OCI-LY7 (cell line): ENCODE data around the gene C16orf74. TPM values are rescaled to one million over a fixed set of nuclear protein-coding genes. Genes with fewer than 3 reads are reported as not detected.

Experiments
- BruUV-seq: library from RNA; stranded (reverse); fragments of 400-500 nt; replicated peaks from 2 replicates; lab custom pipeline; 2021; lab: Mats Ljungman, UMichigan
- CTCF ChIA-PET: fragments of 300-600 bp; sonication (Branson Sonifier 250); formaldehyde crosslinking; loops from one replicate; lab custom pipeline; 2022; ENCODE audit warnings: antibody characterized with exemption; ENCODE audit not compliant: unreplicated experiment; lab: Charles Lee
- POLR2A ChIA-PET: fragments of 300-600 bp; sonication (Branson Sonifier 250); formaldehyde crosslinking; loops from one replicate; lab custom pipeline; 2022; ENCODE audit warnings: antibody characterized with exemption; lab: Charles Lee
- DNase-seq: peaks from one replicate; pipeline ENCODE4 v3.0.0-alpha.2; 2015; ENCODE audit warnings: low spot score
- H2AFZ ChIP-seq: fragments of 200-600 bp; sonication (generic), shearing (Covaris generic); 2 replicates; pipeline ENCODE4 v1.6.1; 2014; ENCODE audit warnings: mild to moderate bottlenecking, antibody characterized with exemption, low read length, moderate library complexity
- H3K27ac ChIP-seq: fragments of 200-600 bp; sonication (generic); 2 replicates; pipeline ENCODE4 v1.5.1; 2014; ENCODE audit warnings: mixed run types, low read depth, mild to moderate bottlenecking, moderate library complexity, low read length, inconsistent platforms; ENCODE audit not compliant: poor library complexity, severe bottlenecking
- H3K36me3 ChIP-seq: fragments of 200-600 bp; sonication (generic); 2 replicates; pipeline ENCODE4 v1.6.1; 2014; ENCODE audit warnings: mild to moderate bottlenecking, antibody characterized with exemption, low read length, moderate library complexity, mixed read lengths; ENCODE audit not compliant: insufficient read depth
- H3K4me1 ChIP-seq: fragments of 200-600 bp; sonication (generic); 2 replicates; pipeline ENCODE4 v1.5.1; 2014; ENCODE audit warnings: mild to moderate bottlenecking, low read length; ENCODE audit not compliant: insufficient read depth, poor library complexity, severe bottlenecking
- H3K4me2 ChIP-seq: fragments of 200-600 bp; sonication (generic); 2 replicates; pipeline ENCODE4 v1.6.1; 2014; ENCODE audit warnings: mild to moderate bottlenecking, low read length
- H3K4me3 ChIP-seq: fragments of 200-600 bp; sonication (generic); 2 replicates; pipeline ENCODE4 v1.5.1; 2014; ENCODE audit warnings: mild to moderate bottlenecking, low read depth, low read length; ENCODE audit not compliant: poor library complexity, severe bottlenecking
- H3K79me2 ChIP-seq: fragments of 200-600 bp; sonication (generic); 2 replicates; pipeline ENCODE4 v1.6.1; 2016; ENCODE audit warnings: low read depth, mild to moderate bottlenecking, low read length, moderate library complexity, mixed read lengths; ENCODE audit not compliant: insufficient read depth
- H3K9me2 ChIP-seq: fragments of 200-600 bp; sonication (generic); 2 replicates; pipeline ENCODE4 v1.6.1; 2016; ENCODE audit warnings: mild to moderate bottlenecking, low read length, mixed read lengths; ENCODE audit not compliant: insufficient read depth
- H3K9me3 ChIP-seq: fragments of 200-600 bp; sonication (generic); 2 replicates; pipeline ENCODE4 v1.6.1; 2014; ENCODE audit warnings: mild to moderate bottlenecking, mixed run types, low read length, mixed read lengths
- H4K20me1 ChIP-seq: fragments of 200-600 bp; sonication (generic); 2 replicates; pipeline ENCODE4 v1.6.1; 2014; ENCODE audit warnings: mild to moderate bottlenecking, antibody characterized with exemption, low read length, moderate library complexity, mixed read lengths; ENCODE audit not compliant: insufficient read depth
- CTCF ChIP-seq: fragments of 200-600 bp; sonication (generic); conservative IDR thresholded peaks from 2 replicates; pipeline ENCODE4 v1.5.1; 2014; ENCODE audit warnings: mild to moderate bottlenecking, antibody characterized with exemption, low read length, moderate library complexity, mixed read lengths
- EZH2phosphoT487 ChIP-seq: fragments of 200-600 bp; sonication (generic); IDR thresholded peaks from 2 replicates; pipeline ENCODE4 v1.6.1; 2018; ENCODE audit warnings: low read depth, borderline replicate concordance, mild to moderate bottlenecking, mixed run types, antibody characterized with exemption, low read length, moderate library complexity, mixed read lengths
- intact Hi-C: fragments of 100-400 bp; cut with micrococcal nuclease; formaldehyde crosslinking; loops from one replicate; pipeline ENCODE4 v1.10.0; 2022; ENCODE audit not compliant: unreplicated experiment
- total RNA-seq, 2 experiments: library from RNA; depleted of rRNA in 1 of 2; stranded (reverse); fragments of >200 nt in 1 of 2; shearing (Covaris generic) in 1 of 2; gene quantifications; 2 replicates each; pipeline ENCODE4 v1.2.3, GENCODE V29; 2014 to 2022

C16orf74 gene
- total RNA-seq, 2 experiments from 2014 or later, result 6.8 to 9.7 TPM

GRCh38 chr16:85794696-85795095, 43.8 kb upstream of the C16orf74 start:
- Histone ChIP-seq H3K79me2 (peaks cover 69% of the 10 kb centered on the region), H3K4me1 (peaks cover 24% of the 10 kb centered on the region), H3K9me3 (no peaks in the 10 kb centered on the region), H3K36me3 (peaks cover 73% of the 10 kb centered on the region), H4K20me1 (peaks cover 18% of the 10 kb centered on the region), H3K27ac (no peak overlapping the region), H3K9me2 (no peaks in the 10 kb centered on the region), H3K4me3 (no peak overlapping the region), H2AFZ (no peak overlapping the region), H3K4me2 (no peak overlapping the region)
- BruUV-seq, result no TSS peak
- DNase-seq, result no peak
- intact Hi-C loops, result no loop called here
- POLR2A ChIA-PET, result interaction anchor here (1.4 kb wide), 1 partner anchor 18 kb away, joined by 6 read pairs; no protein-coding TSS in a partner anchor
- CTCF ChIA-PET, result no interaction called here
- no peak for TF ChIP-seq CTCF
- no peak for TF ChIP-seq EZH2phosphoT487

- ChIA-PET CTCF (no interaction called here), POLR2A (interaction anchor here (0.7 to 1.4 kb wide), 3 partner anchors 17 to 150 kb away, joined by 3 to 6 read pairs (median 4); no protein-coding TSS in a partner anchor)
- no TSS peak for BruUV-seq
- H3K9me2 ChIP-seq, result no peaks in the 10 kb centered on the region
- H3K4me3 ChIP-seq, result no peak overlapping the region
- peaks cover 72% of the 10 kb centered on the region for H3K79me2 ChIP-seq
- no peaks in the 10 kb centered on the region for H3K9me3 ChIP-seq
- H3K36me3 ChIP-seq, result peaks cover 79% of the 10 kb centered on the region
- TF ChIP-seq CTCF (no peak), EZH2phosphoT487 (no peak)
- intact Hi-C loops, result no loop called here
- H2AFZ ChIP-seq, result no peak overlapping the region
- peaks cover 16% of the 10 kb centered on the region for H4K20me1 ChIP-seq
- DNase-seq, result no peak
- peaks cover 32% of the 10 kb centered on the region for H3K4me1 ChIP-seq
- H3K27ac ChIP-seq, result no peak overlapping the region
- H3K4me2 ChIP-seq, result no peak overlapping the region
Measured at GRCh38 chr16:85793662-85794298, 42.9 kb upstream of the C16orf74 start.

GRCh38 chr16:85789773-85790172, 38.9 kb upstream of the C16orf74 start:
- peak overlapping the region; percentile 57 for H3K27ac ChIP-seq
- H3K4me2 ChIP-seq, result peak overlapping the region; percentile 68
- H3K9me2 ChIP-seq, result no peaks in the 10 kb centered on the region
- ChIA-PET CTCF (interaction anchor here (0.5 kb wide), 1 partner anchor 215 kb away, joined by 3 read pairs; no protein-coding TSS in a partner anchor), POLR2A (interaction anchor here (0.5 to 0.8 kb wide), 2 partner anchors 8 to 19 kb away, joined by 3 read pairs; no protein-coding TSS in a partner anchor)
- H3K79me2 ChIP-seq, result peaks cover 47% of the 10 kb centered on the region; the same call in 1 of the 2 replicates
- TF ChIP-seq EZH2phosphoT487, result no peak
- no peak for TF ChIP-seq CTCF
- intact Hi-C loops, result no loop called here
- peaks cover 22% of the 10 kb centered on the region for H3K4me1 ChIP-seq
- no peaks in the 10 kb centered on the region for H3K9me3 ChIP-seq
- no peak overlapping the region for H2AFZ ChIP-seq
- peaks cover 90% of the 10 kb centered on the region for H3K36me3 ChIP-seq
- no peaks in the 10 kb centered on the region; the same call in none of the 2 replicates for H4K20me1 ChIP-seq
- peak overlapping the region; percentile 40 for H3K4me3 ChIP-seq
- BruUV-seq, result no TSS peak
- peak; percentile 51 for DNase-seq
